HG02970 (cell line): ENCODE results near the gene ST8SIA6.
"Not testable (repeated sequence)": the region's sequence is repeated elsewhere in the genome, so short reads cannot be mapped to it uniquely, and the experiment has no call there.

Experiments used
- ATAC-seq: cut with Tn5 transposase; IDR thresholded peaks from one replicate; pipeline ENCODE4 v1.9.1; 2021; ENCODE audit warnings: mild to moderate bottlenecking, moderate library complexity, moderate number of reproducible peaks; ENCODE audit not compliant: unreplicated experiment, low FRiP score

The ST8SIA6 gene

GRCh38 chr10:17454161-17455014 is at the start of gene ST8SIA6:
TSS of gene ST8SIA6 (minus strand) at chr10:17454595. CDS start at chr10:17454255, 340 bp downstream.
- no peak for ATAC-seq

DNA sequence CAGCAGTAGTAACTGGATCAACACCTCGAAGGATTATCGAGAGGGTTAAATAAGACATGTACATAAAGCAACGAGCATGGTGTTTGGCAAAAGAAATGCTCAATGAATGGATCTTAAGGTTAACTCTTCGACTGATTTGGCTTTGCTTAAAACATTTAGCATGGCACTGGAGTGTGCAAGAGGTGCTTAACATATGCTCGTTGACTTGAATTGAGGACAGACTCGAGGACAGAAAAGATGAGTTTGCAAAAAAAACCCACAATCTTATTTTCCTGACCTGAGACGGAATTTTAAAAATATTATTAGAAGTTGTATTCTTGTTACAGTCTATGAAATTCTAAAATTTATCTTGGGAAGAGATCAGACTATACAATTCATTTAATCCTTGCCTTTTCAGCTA is 49.4 kb upstream of the ST8SIA6 start:
- ATAC-seq, result no peak

DNA sequence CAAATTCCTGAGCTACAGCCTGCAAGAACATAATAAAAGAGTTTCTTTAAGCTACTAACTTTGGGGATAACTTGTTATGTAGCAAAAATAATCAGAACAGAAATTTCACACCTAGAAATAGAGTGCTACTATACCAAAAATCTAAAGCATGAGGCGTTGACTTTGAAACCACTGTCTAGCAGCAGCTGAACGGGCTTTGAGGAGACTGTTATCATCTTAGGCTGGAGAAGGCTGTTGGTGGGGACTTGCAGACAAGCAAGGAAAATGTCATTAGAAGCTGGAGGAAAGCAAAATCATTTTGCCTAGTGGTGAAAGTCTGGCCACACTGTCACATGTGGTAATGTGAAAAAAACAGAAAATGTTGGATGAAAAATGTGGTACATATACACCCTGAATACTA is 48.4 kb upstream of the ST8SIA6 start:
- no peak for ATAC-seq

DNA sequence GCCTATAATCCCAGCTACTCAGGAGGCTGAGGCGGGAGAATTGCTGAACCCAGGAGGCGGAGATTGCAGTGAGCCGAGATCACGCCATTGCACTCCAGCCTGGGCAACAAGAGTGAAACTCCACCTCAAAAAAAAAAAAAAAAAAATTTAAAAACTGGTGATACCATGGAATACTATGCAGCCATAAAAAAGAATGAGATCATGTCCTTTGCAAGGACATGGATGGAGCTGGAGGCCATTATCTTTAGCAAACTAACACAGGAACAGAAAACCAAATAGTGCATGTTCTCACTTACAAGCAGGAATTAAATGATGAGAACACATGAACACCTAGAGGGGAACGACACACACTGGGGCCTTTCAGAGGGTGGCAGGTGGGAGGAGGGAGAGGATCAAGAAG is 44.6 kb upstream of the ST8SIA6 start:
- ATAC-seq, result not testable (repeated sequence)

DNA sequence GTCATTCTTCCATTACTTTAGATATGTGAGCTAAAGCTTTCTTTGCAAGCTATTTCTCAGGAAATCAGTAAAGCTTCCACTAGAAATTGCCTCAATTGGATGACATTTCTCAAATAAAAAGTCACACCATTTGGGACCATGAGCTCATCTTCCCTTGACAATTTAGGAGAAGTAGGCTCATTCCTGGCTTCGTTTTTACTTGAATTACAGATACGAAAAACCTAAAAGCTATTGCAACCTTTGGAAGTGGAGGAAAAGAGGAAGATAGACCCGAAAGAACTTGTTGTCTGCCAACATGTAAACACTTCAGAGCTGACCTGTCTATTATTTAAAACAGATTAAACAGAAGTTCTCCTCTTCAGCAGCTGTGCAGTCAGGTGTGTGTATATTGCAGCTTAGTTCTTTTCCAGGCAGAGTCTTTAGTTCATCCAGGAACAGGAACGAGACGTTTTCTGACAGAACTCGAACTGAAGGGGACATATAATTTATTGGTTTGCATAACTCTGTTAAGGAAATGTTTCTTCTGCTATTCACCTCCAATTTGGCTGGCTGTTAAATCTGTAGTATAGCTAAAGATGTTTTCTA is 43.1 kb upstream of the ST8SIA6 start:
- ATAC-seq, result no peak

GRCh38 chr10:17494626-17495260 is 40.3 kb upstream of the ST8SIA6 start:
- ATAC-seq, result no peak

- no peak for ATAC-seq
Measured at GRCh38 chr10:17488848-17489247, 34.5 kb upstream of the ST8SIA6 start.

GRCh38 chr10:17483079-17483478 is 28.7 kb upstream of the ST8SIA6 start:
- no peak for ATAC-seq

DNA sequence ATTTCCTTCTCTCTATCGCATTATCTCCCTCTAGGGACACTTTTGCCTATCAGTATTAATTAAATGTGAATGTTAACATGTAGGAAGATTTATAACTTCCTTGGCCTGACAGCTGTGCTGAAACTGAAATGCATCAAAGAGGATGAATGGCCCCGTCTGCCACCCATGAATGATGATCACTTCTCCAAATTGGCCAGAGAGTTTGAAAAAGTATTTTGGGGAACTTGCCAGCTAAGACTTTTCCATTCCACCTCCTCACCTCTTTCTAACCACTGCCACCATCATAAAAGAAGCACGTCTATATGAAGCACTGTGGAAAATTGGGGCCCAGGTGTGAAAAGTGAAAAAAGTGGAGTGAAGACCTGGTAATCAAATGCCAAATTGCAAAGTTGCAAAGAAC is 25.4 kb upstream of the ST8SIA6 start:
- ATAC-seq, result no peak

DNA sequence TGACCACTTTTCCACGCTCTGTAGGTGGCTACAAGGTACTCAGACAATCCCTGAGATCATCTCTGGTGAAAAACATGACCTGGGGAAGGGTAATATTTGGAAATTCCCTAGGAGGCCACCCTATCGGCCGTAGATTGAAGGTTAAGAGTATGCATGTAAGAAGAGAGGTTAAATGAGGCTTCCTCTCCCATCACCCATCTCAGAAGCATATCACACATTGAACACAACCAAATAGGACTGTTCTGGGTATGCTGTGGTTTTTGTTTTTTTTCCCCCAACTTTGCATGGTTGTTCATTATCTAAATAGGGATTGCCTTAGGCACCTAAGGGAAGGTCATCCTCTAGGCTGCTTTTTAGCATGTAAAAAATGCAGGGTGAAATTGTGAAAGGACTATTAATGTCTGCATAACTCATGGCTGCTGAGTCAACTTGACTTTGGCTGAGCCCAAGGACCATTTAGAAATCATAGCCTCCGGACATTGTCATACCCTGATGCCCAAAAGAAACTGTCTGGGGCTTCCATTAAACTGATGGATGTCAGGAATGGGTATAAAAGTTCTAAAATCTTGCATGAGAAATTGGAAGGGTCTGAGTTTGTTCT is 24.7 kb upstream of the ST8SIA6 start:
- no peak for ATAC-seq

- ATAC-seq, result no peak
Measured at GRCh38 chr10:17476073-17476472, 21.7 kb upstream of the ST8SIA6 start.

- ATAC-seq, result no peak
Measured at GRCh38 chr10:17475661-17476060, 21.3 kb upstream of the ST8SIA6 start.

GRCh38 chr10:17474595-17475323 is 20.4 kb upstream of the ST8SIA6 start:
- no peak for ATAC-seq

DNA sequence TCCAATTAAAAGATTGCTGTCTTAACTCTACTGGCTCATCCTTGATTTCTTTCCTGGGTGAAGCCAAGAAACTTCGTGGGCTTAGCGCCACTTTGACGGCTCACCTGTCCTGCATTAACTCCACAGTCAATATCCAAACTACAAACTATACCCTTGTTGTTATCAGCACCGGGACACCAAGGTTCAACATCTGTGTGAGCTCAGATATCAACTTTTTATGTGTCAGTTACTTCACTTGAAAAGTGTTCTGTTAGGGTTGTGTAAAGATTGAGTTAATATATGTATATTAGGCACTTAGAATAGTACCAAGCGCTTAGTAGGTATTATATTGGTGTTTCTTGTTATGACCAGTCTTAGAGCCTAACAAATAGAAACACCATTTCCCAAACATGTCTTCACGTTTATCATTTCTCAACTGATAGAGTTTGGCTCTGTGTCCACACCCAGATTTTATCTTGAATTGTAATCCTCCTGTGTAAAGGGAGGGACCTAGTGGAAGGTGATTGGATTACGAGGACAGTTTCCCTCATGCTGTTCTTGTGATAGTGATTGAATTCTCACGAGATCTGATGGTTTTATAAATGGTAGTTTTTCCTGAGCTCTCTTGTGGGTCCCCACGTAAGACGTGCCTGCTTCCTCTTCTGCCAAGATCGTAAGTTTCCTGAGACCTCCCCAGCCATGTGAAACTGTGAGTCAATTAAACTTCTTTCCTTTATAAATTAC is 19.0 kb upstream of the ST8SIA6 start:
- ATAC-seq, result no peak

DNA sequence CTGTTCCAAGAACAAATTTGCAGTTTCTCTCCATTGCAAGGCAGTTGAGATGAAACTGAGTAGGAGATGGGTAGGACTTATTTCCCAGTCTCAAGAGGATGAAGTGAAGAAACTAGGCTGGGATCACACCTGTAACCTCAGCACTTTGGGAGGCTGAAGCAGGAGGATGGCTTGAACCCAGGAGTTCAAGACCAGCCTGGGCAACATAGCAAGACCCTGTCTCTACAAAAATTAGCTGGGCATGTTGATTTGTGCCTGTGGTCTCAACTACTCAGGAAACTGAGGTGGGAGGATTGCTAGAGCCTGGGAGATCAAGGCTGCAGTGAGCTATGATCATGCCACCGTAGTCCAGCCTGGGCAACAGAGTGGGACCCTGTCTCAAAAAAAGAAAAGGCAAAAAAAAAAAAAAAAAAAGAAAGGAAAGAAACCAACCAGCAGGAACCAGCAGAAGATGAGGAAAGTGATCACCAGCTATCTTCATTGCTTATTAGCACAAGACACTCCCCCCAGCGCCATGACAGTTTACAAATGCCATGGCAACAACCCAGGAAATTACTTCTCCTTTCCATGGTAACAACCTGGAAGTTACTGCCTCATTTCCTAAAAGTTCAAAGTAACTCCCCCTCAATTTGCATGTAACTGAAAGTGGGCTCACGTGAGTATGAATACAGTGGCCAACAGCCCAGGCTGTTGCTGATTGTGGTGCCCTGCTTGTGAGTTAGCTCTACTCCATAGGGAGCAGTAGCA is 18.3 kb upstream of the ST8SIA6 start:
- ATAC-seq, result no peak

DNA sequence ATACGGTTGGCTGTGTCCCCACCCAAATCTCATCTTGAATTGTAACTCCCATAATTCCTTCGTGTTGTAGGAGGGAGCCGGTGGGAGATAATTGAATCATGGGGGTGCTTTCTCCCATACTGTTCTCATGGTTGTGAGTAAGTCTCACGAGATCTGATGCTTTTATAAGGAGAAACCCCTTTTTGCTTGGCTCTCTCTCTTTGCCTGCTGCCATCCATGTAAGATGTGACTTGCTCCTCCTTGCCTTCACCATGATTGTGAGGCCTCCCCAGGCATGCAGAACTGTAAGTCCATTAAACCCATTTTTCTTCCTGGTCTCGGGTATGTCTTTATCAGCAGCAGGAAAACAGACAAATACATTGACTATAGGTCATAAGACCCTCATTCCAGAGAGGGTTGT is 15.9 kb upstream of the ST8SIA6 start:
- ATAC-seq, result no peak

DNA sequence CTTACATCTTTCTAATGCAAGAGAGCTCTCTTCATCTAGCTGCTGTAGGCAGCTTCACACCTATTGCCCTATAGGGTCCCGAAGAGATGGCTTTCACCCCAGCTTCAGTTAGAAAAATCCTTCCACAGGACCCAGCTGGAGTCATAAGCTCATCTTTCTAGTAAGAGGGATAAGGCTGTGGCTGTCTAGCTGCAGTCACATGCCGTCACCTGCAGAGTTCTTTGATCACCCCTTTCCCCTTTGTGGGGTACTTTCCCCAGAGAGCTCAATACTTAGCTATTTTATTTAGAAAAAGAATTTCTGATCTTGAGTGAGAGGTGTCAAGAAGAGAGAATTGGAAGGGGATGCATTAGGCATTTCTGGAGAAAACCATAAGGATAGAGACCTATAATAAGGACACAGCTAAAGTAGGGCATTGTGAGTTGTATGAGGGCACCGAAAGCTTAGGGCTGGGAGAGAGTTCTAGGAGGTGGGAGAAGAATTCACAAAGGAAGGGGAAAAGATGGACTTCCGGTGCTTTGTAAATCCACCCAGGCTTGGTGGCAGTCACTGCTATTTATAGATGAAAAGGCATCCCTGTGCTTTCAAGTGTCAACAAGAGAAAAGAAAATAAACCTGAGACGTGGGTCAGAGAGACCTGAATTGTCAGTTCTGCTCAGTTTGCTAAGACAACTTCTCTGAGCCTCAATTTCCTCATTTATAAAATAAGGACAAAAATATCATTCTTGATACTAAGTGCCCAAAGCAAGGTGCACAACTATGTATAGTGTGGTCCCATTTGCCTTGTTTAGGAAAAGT is 11.1 kb upstream of the ST8SIA6 start:
- ATAC-seq, result no peak

DNA sequence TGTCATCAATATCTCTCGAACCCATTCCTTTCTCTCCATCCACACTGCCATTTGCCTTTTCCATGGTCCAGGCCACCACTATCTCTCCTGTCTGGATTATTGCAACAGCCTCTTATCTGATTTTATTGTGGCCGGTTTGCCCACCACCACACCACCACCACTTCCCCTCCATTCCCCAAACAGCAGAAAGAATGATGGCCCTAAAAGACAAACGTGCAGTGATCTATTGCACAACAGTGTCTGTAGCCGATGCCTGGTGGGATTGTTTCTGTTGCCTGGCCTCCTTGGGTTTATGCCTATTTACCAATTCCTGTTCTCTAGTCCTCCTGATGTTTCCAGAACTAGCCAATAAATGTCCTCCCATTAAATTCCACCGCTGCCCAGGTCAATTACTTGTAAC is 10.2 kb upstream of the ST8SIA6 start:
- no peak for ATAC-seq
